H9 (cell line): ENCODE data around the gene IVL. TPM values are rescaled to one million over a fixed set of nuclear protein-coding genes. Genes with fewer than 3 reads are reported as not detected.

Experiments used
- DNase-seq: peaks from one replicate; pipeline ENCODE4 v3.0.0-alpha.2; 2017
- H2AFZ ChIP-seq: one replicate; pipeline ENCODE4 v1.6.1; 2013; ENCODE audit warnings: mild to moderate bottlenecking, low read length, control low read depth, moderate library complexity
- H2AK5ac ChIP-seq: 2 replicates; pipeline ENCODE4 v1.6.1; 2013; ENCODE audit warnings: low read length, control low read depth, mixed read lengths; ENCODE audit not compliant: insufficient read length
- H2BK120ac ChIP-seq: one replicate; pipeline ENCODE4 v1.6.1; 2013; ENCODE audit warnings: low read depth, mild to moderate bottlenecking, low read length, control low read depth, inconsistent platforms; ENCODE audit not compliant: poor library complexity, severe bottlenecking
- H2BK12ac ChIP-seq: 2 replicates; pipeline ENCODE4 v1.6.1; 2013; ENCODE audit warnings: low read length, control low read depth, mixed read lengths, low read depth; ENCODE audit not compliant: insufficient read length
- H2BK15ac ChIP-seq: 2 replicates; pipeline ENCODE4 v1.6.1; 2013; ENCODE audit warnings: low read depth, low read length, control low read depth
- H2BK20ac ChIP-seq: one replicate; pipeline ENCODE4 v1.6.1; 2013; ENCODE audit warnings: low read depth, mild to moderate bottlenecking, low read length, control low read depth, inconsistent platforms; ENCODE audit not compliant: poor library complexity, severe bottlenecking
- H2BK5ac ChIP-seq: 2 replicates; pipeline ENCODE4 v1.6.1; 2013; ENCODE audit warnings: low read length, control low read depth, mixed read lengths; ENCODE audit not compliant: insufficient read length
- H3K14ac ChIP-seq: 2 replicates; pipeline ENCODE4 v1.6.1; 2013; ENCODE audit warnings: low read length, control low read depth; ENCODE audit not compliant: insufficient read depth
- H3K18ac ChIP-seq: 2 replicates; pipeline ENCODE4 v1.6.1; 2013; ENCODE audit warnings: low read depth, mild to moderate bottlenecking, mixed read lengths, low read length, control low read depth; ENCODE audit not compliant: insufficient read length
- H3K23ac ChIP-seq: 2 replicates; pipeline ENCODE4 v1.6.1; 2013; ENCODE audit warnings: low read length, control low read depth, mixed read lengths, low read depth; ENCODE audit not compliant: insufficient read length
- H3K23me2 ChIP-seq: 2 replicates; pipeline ENCODE4 v1.6.1; 2013; ENCODE audit warnings: low read depth, mild to moderate bottlenecking, mixed read lengths, low read length, control low read depth; ENCODE audit not compliant: insufficient read length, poor library complexity, severe bottlenecking
- H3K27ac ChIP-seq: 2 replicates; pipeline ENCODE4 v1.5.1; 2013; ENCODE audit warnings: low read length, control low read depth, mixed read lengths, low read depth; ENCODE audit not compliant: insufficient read length
- H3K27me3 ChIP-seq: 2 replicates; pipeline ENCODE4 v1.6.1; 2013; ENCODE audit warnings: low read length, control low read depth, inconsistent platforms; ENCODE audit not compliant: insufficient read depth
- H3K4ac ChIP-seq: 2 replicates; pipeline ENCODE4 v1.6.1; 2013; ENCODE audit warnings: low read depth, mild to moderate bottlenecking, control low read depth, inconsistent platforms, low read length, moderate library complexity
- H3K4me1 ChIP-seq: 2 replicates; pipeline ENCODE4 v1.6.1; 2013; ENCODE audit warnings: low read length, control low read depth, inconsistent platforms; ENCODE audit not compliant: insufficient read depth
- H3K4me2 ChIP-seq: 2 replicates; pipeline ENCODE4 v1.6.1; 2013; ENCODE audit warnings: low read length, control low read depth, mixed read lengths; ENCODE audit not compliant: insufficient read length, insufficient read depth
- H3K56ac ChIP-seq: 2 replicates; pipeline ENCODE4 v1.6.1; 2013; ENCODE audit warnings: low read depth, mild to moderate bottlenecking, mixed read lengths, low read length, control low read depth; ENCODE audit not compliant: insufficient read length
- H3K79me1 ChIP-seq: 2 replicates; pipeline ENCODE4 v1.6.1; 2013; ENCODE audit warnings: low read depth, mild to moderate bottlenecking, moderate library complexity, low read length, control low read depth, inconsistent platforms; ENCODE audit not compliant: insufficient read depth, poor library complexity, severe bottlenecking
- H3K79me2 ChIP-seq: 2 replicates; pipeline ENCODE4 v1.6.1; 2013; ENCODE audit warnings: low read length, control low read depth, inconsistent platforms; ENCODE audit not compliant: insufficient read depth
- H3K9ac ChIP-seq: 2 replicates; pipeline ENCODE4 v1.6.1; 2013; ENCODE audit warnings: low read length, control low read depth, mixed read lengths; ENCODE audit not compliant: insufficient read length; ENCODE audit errors: extremely low read depth
- H3K9me3 ChIP-seq: one replicate; pipeline ENCODE4 v1.6.1; 2013; ENCODE audit warnings: low read depth, low read length, inconsistent platforms; ENCODE audit not compliant: control insufficient read depth
- H3T11ph ChIP-seq: one replicate; pipeline ENCODE4 v1.6.1; 2013; ENCODE audit warnings: mild to moderate bottlenecking, low read length, control low read depth, inconsistent platforms
- H4K20me1 ChIP-seq: one replicate; pipeline ENCODE4 v1.6.1; 2013; ENCODE audit not compliant: control insufficient read depth, insufficient read length, insufficient read depth
- H4K5ac ChIP-seq: 2 replicates; pipeline ENCODE4 v1.6.1; 2013; ENCODE audit warnings: low read depth, mild to moderate bottlenecking, mixed read lengths, low read length, control low read depth; ENCODE audit not compliant: insufficient read length
- H4K8ac ChIP-seq: replicated peaks from 2 replicates; pipeline ENCODE4 v1.6.1; 2013; ENCODE audit warnings: low read length, control low read depth, mixed read lengths, low read depth; ENCODE audit not compliant: insufficient read length
- H4K91ac ChIP-seq: 2 replicates; pipeline ENCODE4 v1.6.1; 2013; ENCODE audit warnings: low read depth, mild to moderate bottlenecking, moderate library complexity, mixed read lengths, low read length, control low read depth; ENCODE audit not compliant: insufficient read length
- H3K27ac Mint-ChIP-seq, 3 experiments: 2 replicates in 2 of 3; 3 replicates in 1 of 3; pipeline ENCODE4 v1.8.0; 2020 to 2021; ENCODE audit warnings: mixed read lengths in 3 of 3, mild to moderate bottlenecking in 1 of 3, moderate library complexity in 1 of 3
- H3K27me3 Mint-ChIP-seq: 2 replicates; pipeline ENCODE4 v1.8.0; 2021; ENCODE audit warnings: low read depth, mild to moderate bottlenecking, moderate library complexity, mixed read lengths
- H3K36me3 Mint-ChIP-seq, 3 experiments: 2 replicates in 2 of 3; 3 replicates in 1 of 3; pipeline ENCODE4 v1.8.0; 2020 to 2021; ENCODE audit warnings: low read depth in 3 of 3, mixed read lengths in 3 of 3; ENCODE audit not compliant: insufficient read depth in 1 of 3
- H3K4me1 Mint-ChIP-seq, 2 experiments: 2 replicates each; pipeline ENCODE4 v1.8.0; 2020; ENCODE audit warnings: mixed read lengths in 2 of 2
- H3K4me3 Mint-ChIP-seq, 2 experiments: 2 replicates in 1 of 2; 3 replicates in 1 of 2; pipeline ENCODE4 v1.8.0; 2020 to 2021; ENCODE audit warnings: mild to moderate bottlenecking in 2 of 2, mixed read lengths in 2 of 2, moderate library complexity in 1 of 2
- H3K9me3 Mint-ChIP-seq, 2 experiments: 2 replicates in 1 of 2; 3 replicates in 1 of 2; pipeline ENCODE4 v1.8.0; 2020; ENCODE audit warnings: mild to moderate bottlenecking in 2 of 2, mixed read lengths in 2 of 2, moderate library complexity in 1 of 2
- total RNA-seq: library from RNA; stranded (reverse); gene quantifications from 2 replicates; pipeline ENCODE4 v1.2.1, GENCODE V29; 2021
- TF ChIP-seq, protein P1 (sequence below): fragments of 200-600 bp; sonication (generic); conservative IDR thresholded peaks from 3 replicates; pipeline ENCODE4 v1.8.0; 2021; ENCODE audit warnings: antibody characterized with exemption, mild to moderate bottlenecking

The IVL gene
- total RNA-seq, 1 experiment from 2014 or later: not detected

DNA sequence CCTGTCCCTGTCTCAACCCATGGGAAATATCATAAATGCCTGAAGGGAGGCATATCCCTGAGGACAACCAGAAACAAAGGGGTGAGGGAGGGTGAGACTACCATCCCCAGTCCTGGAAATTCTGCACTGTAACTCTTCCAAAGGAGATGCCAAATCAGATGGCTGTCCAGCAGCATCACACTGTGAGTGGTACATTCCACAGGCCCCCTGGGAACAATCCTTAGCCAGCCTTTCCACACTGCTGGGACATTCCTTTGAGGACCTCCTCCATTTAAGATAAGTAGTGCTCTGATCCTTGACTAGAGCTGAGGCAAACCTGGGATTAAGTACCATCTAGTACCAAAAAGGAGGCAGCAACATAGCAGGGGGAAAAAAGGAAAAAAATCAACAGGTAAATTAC is 10.7 kb downstream of the IVL start:
- no peak overlapping the region for H3K18ac ChIP-seq
- no peak overlapping the region for H2BK15ac ChIP-seq
- no peak overlapping the region for H3K4me2 ChIP-seq
- Mint-ChIP-seq H3K27ac (no peak overlapping the region), H3K9me3 (peaks cover 46 to 65% of the 10 kb centered on the region in 2 experiments), H3K36me3 (no peaks in the 10 kb centered on the region), H3K4me3 (no peak overlapping the region), H3K4me1 (no peaks in the 10 kb centered on the region; a peak in 1 of 4 replicates), H3K27me3 (no peaks in the 10 kb centered on the region; the same call in 1 of the 2 replicates)
- H4K8ac ChIP-seq: no peak overlapping the region
- H3T11ph ChIP-seq: no peak overlapping the region
- no peak overlapping the region for H2BK12ac ChIP-seq
- no peaks in the 10 kb centered on the region for H3K4me1 ChIP-seq
- no peak overlapping the region for H2AK5ac ChIP-seq
- H3K9me3 ChIP-seq: no peaks in the 10 kb centered on the region
- H4K91ac ChIP-seq: no peak overlapping the region
- H3K79me1 ChIP-seq: no peaks in the 10 kb centered on the region
- DNase-seq: no peak
- H2BK20ac ChIP-seq: no peak overlapping the region
- no peaks in the 10 kb centered on the region for H3K23me2 ChIP-seq
- H3K14ac ChIP-seq: no peak overlapping the region
- H3K27ac ChIP-seq: no peak overlapping the region
- TF ChIP-seq, protein P1, sequence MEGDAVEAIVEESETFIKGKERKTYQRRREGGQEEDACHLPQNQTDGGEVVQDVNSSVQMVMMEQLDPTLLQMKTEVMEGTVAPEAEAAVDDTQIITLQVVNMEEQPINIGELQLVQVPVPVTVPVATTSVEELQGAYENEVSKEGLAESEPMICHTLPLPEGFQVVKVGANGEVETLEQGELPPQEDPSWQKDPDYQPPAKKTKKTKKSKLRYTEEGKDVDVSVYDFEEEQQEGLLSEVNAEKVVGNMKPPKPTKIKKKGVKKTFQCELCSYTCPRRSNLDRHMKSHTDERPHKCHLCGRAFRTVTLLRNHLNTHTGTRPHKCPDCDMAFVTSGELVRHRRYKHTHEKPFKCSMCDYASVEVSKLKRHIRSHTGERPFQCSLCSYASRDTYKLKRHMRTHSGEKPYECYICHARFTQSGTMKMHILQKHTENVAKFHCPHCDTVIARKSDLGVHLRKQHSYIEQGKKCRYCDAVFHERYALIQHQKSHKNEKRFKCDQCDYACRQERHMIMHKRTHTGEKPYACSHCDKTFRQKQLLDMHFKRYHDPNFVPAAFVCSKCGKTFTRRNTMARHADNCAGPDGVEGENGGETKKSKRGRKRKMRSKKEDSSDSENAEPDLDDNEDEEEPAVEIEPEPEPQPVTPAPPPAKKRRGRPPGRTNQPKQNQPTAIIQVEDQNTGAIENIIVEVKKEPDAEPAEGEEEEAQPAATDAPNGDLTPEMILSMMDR: no peak
- no peak overlapping the region for H3K4ac ChIP-seq
- no peak overlapping the region for H2AFZ ChIP-seq
- no peaks in the 10 kb centered on the region for H4K20me1 ChIP-seq
- H4K5ac ChIP-seq: no peak overlapping the region
- no peaks in the 10 kb centered on the region for H3K79me2 ChIP-seq
- no peak overlapping the region for H2BK120ac ChIP-seq
- no peaks in the 10 kb centered on the region for H3K27me3 ChIP-seq
- no peak overlapping the region for H3K23ac ChIP-seq
- no peak overlapping the region for H3K56ac ChIP-seq
- no peak overlapping the region for H2BK5ac ChIP-seq
- H3K9ac ChIP-seq: no peak overlapping the region
